HG03280 (cell line): ENCODE data around the gene MON2.
A peak's percentile ranks its signal among the peaks of the same experiment; 100 is the strongest.
"Not testable (repeated sequence)": the region's sequence is repeated elsewhere in the genome, so short reads cannot be mapped to it uniquely, and the experiment has no call there.

ENCODE experiments used
- ATAC-seq: cut with Tn5 transposase; IDR thresholded peaks from one replicate; pipeline ENCODE4 v1.9.1; 2021; ENCODE audit warnings: mild to moderate bottlenecking, moderate library complexity; ENCODE audit not compliant: unreplicated experiment

Gene MON2

DNA sequence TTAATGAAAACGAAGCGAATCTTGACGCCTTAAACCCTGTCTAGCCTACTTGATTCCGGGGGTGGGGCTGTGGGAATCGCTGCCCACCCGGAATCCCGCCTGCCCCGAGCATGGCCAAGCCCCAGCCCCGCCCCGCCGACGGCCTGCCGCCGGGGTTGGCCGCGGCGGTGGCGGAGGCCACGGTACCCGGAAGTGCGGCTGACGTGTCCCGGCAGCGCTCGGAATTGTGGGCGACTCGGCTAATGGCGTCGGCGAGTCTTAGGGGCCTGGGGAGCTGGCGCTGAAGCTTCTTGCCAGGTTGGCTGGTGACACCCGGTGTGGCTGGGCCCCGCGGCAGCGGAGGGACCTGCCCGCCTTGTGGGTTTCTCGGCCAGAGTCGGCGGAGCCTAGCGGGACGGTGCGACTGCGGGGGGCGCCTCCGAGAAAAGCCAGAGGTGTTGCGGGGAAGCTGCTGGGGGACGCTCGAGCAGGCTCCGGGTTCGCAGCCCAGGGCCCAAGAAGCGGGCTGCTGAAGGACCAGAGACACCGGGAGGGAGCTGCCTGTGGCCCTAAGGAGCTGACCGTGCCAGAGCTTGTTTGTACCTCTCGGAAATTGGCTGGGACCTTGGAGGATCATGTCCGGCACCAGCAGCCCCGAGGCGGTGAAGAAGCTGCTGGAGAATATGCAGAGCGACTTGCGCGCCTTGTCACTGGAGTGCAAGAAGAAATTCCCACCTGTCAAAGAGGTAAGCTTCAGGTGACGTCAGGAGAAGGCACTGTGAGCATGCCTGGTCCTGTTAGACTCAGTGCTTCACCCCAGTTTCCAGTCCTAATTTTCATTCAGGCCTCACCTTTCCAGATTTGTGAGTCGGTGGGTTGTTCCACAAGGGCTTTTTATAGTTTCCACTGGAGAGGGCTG, at the start of gene MON2:
Gene MON2 (plus strand): TSS at position 233 of the 898 bp plus-strand sequence. CDS start 382 bp downstream, at position 615.
- peak; percentile 99 for ATAC-seq

- no peak for ATAC-seq
Observed at GRCh38 chr12:62426089-62426488, 40.5 kb upstream of the MON2 start.

DNA sequence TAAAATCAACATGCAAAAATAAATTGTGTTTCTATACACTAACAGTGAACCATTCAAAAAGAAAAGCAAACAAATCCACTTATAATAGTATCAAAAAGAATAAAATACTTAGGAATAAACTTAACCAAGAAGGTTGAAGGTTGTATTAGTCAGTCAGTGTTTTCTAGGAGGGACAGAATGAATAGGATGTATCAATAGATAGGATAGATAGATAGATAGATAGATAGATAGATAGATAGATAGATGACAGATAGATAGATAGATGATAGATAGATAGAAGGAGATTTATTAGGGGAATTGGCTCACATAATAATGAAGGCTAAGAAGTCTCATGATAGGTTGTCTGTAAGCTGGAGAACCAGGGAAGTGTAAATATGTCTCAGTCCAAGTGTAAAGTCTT, 37.2 kb upstream of the MON2 start:
- ATAC-seq, result no peak

DNA sequence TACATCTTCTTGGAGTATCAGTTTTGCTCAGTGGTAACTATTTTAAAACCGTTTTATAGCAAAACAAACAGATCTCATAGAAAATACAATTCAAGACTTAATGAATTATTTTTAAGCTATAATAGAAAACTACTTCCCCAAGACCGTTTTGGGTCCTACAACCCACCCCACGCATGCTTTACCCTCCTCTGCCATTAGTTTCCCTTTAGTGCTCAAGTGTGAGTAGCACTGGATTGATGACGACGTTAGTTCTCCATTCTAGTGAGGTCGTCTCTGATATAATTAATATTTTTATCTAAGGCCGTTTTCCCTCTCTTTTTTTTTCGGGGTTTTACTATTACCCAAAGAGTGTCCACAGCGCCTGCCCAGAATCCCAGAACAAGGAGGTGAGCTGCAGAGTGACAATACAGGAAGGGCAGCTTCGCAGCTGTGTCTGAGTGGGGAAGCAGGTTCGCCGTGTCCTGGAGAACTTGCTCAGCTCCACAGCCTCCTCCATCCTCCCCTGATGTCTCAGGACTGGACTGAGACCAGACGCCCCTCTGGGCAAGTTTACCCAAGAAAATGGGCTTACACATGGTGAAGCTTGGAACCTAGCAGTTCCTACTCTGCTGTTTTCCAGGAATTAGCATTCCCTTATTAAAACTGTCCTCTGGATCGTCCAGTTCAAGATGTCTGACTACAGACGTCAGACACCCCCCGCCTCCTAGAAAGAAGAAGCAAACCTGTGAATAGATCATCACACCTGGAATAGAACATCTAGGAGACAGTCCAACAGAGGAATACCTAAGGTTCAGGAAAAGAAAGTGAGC, 31.9 kb upstream of the MON2 start:
- peak; percentile 32 for ATAC-seq

- ATAC-seq, result peak; percentile 72
Observed at GRCh38 chr12:62435303-62436163, 31.1 kb upstream of the MON2 start.

- peak; percentile 26 for ATAC-seq
Observed at GRCh38 chr12:62436164-62436503, 30.5 kb upstream of the MON2 start.

DNA sequence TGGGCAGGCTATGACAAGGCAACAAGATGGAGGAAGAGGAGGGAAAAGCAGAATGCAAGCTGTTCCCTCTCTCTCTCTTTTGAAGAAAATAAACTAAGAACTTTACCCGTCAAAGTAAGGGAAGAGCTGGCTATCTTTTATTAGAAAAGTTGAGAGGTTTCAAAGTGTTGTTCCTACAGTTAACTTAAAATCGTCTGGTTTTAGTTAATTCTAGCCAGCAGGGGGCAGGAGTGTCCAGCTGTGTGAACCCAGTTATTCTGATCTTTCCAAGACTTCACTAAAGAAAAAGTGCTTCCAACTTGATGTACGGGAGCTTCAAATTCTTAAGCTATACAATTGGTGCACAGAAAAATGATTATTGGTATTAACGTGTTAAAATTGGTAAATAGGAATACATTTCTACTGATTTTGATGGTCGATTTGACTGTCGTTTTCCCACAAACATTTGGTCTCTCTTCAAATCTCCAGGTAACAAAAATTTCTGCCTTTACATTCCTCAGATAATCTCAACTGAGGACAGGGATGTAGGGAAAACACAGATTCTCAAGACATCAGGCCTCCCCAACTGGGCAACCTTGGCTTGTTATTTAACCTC, 28.4 kb upstream of the MON2 start:
- no peak for ATAC-seq

- no peak for ATAC-seq
Observed at GRCh38 chr12:62446754-62447452, 19.7 kb upstream of the MON2 start.

DNA sequence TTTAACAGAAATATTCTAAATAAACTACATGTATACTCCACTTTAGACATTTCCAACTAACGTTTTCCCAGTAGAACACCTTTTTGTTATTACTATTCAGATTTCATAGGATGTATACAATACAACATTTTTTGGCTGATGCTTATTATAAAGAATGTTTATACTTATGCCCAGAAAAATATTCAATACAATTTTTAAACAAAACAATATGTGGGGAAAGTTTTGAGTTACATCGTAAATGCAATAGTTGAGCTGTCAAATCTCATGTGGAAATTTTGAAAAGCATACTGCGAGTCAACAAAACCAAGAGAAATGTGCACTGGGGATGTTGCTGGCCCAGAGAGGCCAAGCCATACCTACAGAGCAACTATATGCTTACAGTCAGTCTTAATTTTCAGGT, 18.2 kb upstream of the MON2 start:
- ATAC-seq, result no peak

DNA sequence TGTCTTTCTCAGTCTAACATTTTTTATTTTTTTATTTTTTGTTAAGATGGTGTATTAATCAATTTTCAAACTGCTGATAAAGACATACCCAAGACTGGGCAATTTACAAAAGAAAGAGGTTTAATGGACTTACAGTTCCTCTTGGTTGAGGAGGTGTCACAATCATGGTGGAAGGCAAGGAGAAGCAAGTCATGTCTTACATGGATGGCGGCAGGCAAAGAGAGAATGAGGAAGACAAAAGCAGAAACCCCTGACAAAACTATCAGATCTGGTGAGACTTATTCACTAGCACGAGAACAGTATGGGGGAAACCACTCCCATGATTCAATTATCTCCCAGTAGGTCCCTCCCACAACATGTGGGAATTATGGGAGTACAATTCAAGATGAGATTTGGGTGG, 11.2 kb upstream of the MON2 start:
- ATAC-seq, result not testable (repeated sequence)

DNA sequence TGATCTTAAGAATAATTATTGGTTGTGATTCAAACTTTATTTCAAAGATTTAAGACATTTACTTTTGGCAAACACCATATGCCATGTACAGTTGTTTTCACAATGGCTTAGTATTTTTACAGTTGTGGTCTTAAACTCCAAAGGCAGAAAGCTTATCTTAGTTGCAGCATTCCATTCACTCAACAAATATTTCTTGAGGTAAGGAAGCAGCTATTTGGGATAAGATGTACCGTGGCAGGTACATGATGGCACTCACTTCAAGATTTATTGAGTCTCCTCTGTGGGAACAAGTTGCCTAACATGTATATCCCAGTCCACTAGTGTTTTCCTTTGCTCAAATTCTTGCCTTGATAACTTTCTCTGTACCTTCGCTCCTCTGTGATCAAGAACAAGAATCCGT, 8.0 kb upstream of the MON2 start:
- ATAC-seq, result no peak

GRCh38 chr12:62459976-62460375, 6.7 kb upstream of the MON2 start:
- ATAC-seq, result no peak

DNA sequence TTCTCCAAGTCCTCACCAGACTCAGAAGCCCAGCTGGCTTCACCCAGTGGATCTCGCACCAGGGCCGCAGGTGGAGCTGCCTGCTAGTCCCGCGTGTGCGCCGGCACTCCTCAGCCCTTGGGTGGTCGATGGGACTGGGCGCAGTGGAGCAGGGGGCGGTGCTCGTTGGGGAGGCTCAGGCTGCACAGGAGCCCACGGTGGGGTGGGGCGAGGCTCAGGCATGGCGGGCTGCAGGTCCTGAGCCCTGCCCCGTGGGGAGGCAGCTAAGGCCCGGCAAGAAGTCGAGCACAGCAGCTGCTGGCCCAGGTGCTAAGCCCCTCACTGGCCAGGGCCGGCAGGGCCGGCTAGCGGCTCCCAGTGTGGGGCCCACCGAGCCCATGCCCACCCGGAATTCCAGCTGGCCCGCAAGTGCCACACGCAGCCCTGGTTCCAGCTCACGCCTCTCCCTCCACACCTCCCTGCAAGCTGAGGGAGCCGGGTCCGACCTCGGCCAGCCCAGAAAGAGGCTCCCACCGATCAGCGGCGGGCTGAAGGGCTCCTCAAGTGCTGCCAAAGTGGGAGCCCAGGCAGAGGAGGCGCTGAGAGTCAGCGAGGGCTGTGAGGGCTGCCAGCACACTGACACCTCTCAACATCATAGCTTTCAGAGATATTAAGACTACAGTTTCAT, 5.3 kb upstream of the MON2 start:
- ATAC-seq, result not testable (repeated sequence)

DNA sequence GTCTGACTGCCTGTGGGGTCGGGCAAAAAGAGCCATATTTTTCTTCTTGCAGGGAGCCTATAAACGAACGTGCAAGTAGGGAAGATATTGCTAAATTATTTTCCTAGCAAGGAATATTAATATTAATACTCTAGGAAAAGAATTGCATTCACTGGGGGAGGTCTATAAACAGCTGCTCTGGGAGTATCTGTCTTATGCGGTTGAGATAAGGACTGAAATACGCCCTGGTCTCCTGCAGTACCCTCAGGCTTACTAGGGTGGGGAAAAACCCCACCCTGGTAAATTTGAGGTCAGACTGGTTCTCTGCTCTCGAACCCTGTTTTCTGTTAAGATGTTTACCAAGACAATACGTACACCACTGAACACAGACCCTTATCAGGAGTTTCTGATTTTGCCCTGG, 3.4 kb upstream of the MON2 start:
- not testable (repeated sequence) for ATAC-seq

GRCh38 chr12:62466018-62466593, 520 bp upstream of the MON2 start:
- ATAC-seq, result peak; percentile 19

DNA sequence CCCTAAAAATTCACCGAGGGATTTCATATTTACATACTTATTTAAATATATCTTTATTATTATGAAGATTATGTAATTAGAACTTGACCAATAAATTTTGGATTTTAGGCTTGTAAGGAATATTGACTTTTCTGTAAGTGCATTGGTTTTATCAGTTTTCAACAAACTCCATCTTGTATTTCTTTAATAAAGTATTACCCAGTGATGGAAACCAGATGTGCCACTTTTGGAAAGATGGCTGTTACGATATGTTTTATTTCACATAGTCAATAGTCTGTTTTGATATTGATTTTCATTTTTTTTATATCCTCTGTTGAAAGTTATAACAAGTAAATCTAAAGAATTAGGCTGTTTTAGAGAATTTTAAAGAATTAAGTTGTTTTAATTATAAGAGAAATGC, 1.8 kb downstream of the MON2 start:
- no peak for ATAC-seq

DNA sequence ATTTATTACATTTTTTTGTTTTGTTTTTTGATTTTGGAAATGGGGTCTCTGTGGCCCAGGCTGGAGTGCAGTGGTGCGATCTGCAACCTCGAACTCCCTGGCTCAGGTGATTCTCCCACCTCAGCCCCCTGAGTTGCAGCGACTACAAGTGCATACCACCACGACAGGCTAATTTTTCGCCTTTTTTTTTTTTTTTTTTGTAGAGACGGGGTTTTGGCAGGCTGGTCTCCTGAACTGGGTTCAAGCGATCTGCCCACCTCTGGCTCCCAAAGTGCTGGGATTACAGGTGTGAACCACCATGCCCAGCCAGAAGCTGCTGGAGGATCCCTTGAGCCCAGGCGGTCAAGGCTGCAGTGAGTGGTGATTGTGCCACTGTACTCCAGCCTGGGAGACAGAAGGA, 2.3 kb downstream of the MON2 start:
- no peak for ATAC-seq

DNA sequence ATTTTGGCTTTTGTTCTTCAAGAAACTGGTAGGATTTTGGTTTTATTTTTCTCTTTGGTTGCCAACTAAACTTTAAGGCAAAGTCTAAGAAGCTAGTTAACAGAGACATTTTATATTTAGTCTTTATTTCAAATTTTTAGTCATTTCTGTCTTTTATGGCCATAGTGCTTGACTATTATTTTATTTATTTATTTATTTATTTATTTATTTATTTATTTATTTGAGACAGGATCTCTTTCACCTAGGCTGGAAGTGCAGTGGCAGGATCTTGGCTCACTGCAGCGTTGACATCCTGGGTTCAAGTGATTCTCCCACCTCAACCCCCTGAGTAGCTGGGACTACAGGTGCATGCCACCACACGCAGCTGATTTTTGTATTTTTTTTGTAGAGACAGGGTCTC, 3.1 kb downstream of the MON2 start:
- ATAC-seq, result no peak

GRCh38 chr12:62471734-62472133, 5.1 kb downstream of the MON2 start:
- no peak for ATAC-seq
